Measurements from ENCODE around the gene PKP2. TPM values are rescaled to one million over a fixed set of nuclear protein-coding genes. Genes with fewer than 3 reads are reported as not detected.

Gene PKP2
- total and polyA plus RNA-seq, 4 donors = 0.91 to 10.4 (median 3.8) TPM

Other genes starting within 250 kb of the PKP2 start
- 10 to 100 TPM; 53.1 to 88.1 TPM for gene DNM1L, start 217.5 kb downstream of the PKP2 start, total RNA-seq
- 10 to 100 TPM; 27.4 to 28.8 TPM for gene DNM1L, start 217.5 kb downstream of the PKP2 start, polyA plus RNA-seq
- 10 to 100 TPM; 12.7 to 27.2 TPM for gene YARS2, start 140.9 kb downstream of the PKP2 start, total RNA-seq
- gene YARS2, start 140.9 kb downstream of the PKP2 start, polyA plus RNA-seq = 10 to 100 TPM in 1 of 2 donors, 1 to 10 TPM in 1; 9.0 to 21.0 TPM